IPS-20b (cell line): ENCODE results near the gene SUGCT.

Source experiments
- H3K27ac ChIP-seq: one replicate; pipeline ENCODE4 v1.5.1; 2013; ENCODE audit warnings: low read length
- H3K27me3 ChIP-seq: 2 replicates; pipeline ENCODE4 v1.6.1; 2013; ENCODE audit warnings: mild to moderate bottlenecking, low read length, inconsistent platforms; ENCODE audit not compliant: insufficient read depth
- H3K36me3 ChIP-seq: 2 replicates; pipeline ENCODE4 v1.6.1; 2013; ENCODE audit warnings: low read depth, mild to moderate bottlenecking, inconsistent platforms, low read length, moderate library complexity; ENCODE audit not compliant: insufficient read depth
- H3K4me1 ChIP-seq: 2 replicates; pipeline ENCODE4 v1.6.1; 2013; ENCODE audit warnings: mild to moderate bottlenecking, control low read depth, inconsistent platforms, low read length, moderate library complexity; ENCODE audit not compliant: insufficient read depth
- H3K4me3 ChIP-seq: 2 replicates; pipeline ENCODE4 v1.5.1; 2013; ENCODE audit warnings: mild to moderate bottlenecking, low read length, inconsistent platforms
- H3K9ac ChIP-seq: 2 replicates; pipeline ENCODE4 v1.6.1; 2013; ENCODE audit warnings: low read depth, mild to moderate bottlenecking, inconsistent platforms, low read length, moderate library complexity
- H3K9me3 ChIP-seq: 2 replicates; pipeline ENCODE4 v1.6.1; 2013; ENCODE audit warnings: mild to moderate bottlenecking, low read depth, low read length, inconsistent platforms; ENCODE audit not compliant: insufficient read depth

SUGCT gene

DNA sequence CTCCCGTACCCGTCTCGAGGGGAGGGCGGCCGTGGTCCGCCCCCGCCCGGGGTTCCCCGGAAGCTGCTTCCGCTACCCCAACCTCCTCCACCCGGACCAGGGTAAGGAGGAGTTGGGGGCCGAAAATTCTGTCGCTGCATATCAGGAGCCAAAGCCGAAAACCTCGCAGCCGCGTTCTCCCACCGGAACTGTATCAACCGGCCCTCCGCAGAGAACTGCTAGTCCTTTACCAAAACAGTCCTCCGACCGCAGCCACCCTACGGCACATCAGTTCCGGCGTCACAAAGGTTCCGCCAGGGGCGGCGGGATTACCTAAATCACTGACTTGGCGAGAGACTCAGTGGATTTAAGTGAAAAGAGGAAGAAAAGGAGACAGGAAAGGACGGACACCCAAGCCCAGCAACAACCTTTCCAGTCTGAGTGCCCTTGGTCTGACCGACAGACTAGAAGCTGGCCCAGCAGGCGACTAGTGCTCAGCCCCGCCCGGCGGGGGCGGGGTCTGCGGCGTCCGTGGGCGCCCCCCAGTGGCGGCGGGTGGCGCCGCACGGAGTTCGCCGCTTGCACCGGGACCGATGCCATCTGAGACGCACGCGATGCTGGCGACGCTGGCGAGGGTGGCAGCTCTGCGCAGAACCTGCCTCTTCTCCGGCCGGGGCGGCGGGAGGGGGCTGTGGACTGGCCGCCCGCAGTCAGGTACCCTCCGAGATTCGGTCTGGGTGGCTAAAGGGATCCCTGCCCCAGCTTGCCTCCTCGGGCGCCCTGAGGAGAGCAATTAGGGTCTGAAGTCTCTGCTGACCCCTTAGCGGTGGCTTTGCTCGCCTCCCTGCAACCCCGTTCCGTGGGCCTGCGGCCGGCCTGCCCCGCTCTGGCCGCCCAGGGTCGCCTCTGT, at the start of gene SUGCT, which contains the start of gene MPLKIP:
Gene SUGCT (plus strand): TSS at position 578 of the 889 bp plus-strand sequence.
Gene MPLKIP (minus strand): TSS at position 195 of the 889 bp plus-strand sequence. CDS start 55 bp downstream, at position 140.
- H3K27ac ChIP-seq: peak within 1 kb of the TSS; percentile 59
- H3K36me3 ChIP-seq: peaks cover 10% of the 10 kb centered on the region; the same call in 1 of the 2 replicates
- H3K9ac ChIP-seq: peak within 1 kb of the TSS; percentile 91
- no peaks in the 10 kb centered on the region for H3K9me3 ChIP-seq
- peaks cover 8% of the 10 kb centered on the region; the same call in 1 of the 2 replicates for H3K4me1 ChIP-seq
- peak within 1 kb of the TSS; percentile 99 for H3K4me3 ChIP-seq
- peaks cover 18% of the 10 kb centered on the region for H3K27me3 ChIP-seq

DNA sequence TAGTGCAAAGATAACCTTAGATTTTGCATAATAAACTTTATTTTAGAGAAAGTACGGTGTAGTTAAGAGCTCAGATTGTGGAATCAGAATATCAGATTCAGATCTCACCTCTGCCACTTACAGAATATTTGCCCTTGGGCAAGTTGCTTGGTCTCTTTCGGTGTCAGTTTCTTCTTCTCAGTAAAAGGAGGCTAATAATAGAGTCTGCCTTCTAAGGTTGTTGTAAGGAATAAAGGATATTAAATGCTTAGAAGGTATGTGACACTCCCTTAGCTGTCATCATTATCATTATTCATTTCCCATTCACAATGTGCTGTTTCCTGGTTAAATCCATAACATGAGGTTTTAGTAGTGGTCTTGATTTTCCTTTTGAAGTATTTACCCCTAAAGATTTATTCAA, 42.6 kb upstream of the SUGCT start:
- Histone ChIP-seq H3K4me1 (peaks cover 10% of the 10 kb centered on the region), H3K27me3 (no peaks in the 10 kb centered on the region), H3K27ac (no peak overlapping the region), H3K9me3 (no peaks in the 10 kb centered on the region), H3K9ac (no peak overlapping the region), H3K4me3 (no peak overlapping the region), H3K36me3 (peaks cover 71% of the 10 kb centered on the region)

- no peak overlapping the region for H3K27ac ChIP-seq
- H3K9ac ChIP-seq: no peak overlapping the region
- H3K4me3 ChIP-seq: no peak overlapping the region
- no peaks in the 10 kb centered on the region for H3K9me3 ChIP-seq
- H3K27me3 ChIP-seq: no peaks in the 10 kb centered on the region
- H3K4me1 ChIP-seq: peaks cover 15% of the 10 kb centered on the region
- peaks cover 61% of the 10 kb centered on the region for H3K36me3 ChIP-seq
Measured at GRCh38 chr7:40093631-40094350, 41.0 kb upstream of the SUGCT start.

GRCh38 chr7:40095230-40095629, 39.6 kb upstream of the SUGCT start:
- Histone ChIP-seq H3K9me3 (no peaks in the 10 kb centered on the region), H3K27me3 (no peaks in the 10 kb centered on the region), H3K9ac (no peak overlapping the region), H3K27ac (no peak overlapping the region), H3K4me1 (peaks cover 15% of the 10 kb centered on the region), H3K36me3 (peaks cover 47% of the 10 kb centered on the region), H3K4me3 (no peak overlapping the region)

DNA sequence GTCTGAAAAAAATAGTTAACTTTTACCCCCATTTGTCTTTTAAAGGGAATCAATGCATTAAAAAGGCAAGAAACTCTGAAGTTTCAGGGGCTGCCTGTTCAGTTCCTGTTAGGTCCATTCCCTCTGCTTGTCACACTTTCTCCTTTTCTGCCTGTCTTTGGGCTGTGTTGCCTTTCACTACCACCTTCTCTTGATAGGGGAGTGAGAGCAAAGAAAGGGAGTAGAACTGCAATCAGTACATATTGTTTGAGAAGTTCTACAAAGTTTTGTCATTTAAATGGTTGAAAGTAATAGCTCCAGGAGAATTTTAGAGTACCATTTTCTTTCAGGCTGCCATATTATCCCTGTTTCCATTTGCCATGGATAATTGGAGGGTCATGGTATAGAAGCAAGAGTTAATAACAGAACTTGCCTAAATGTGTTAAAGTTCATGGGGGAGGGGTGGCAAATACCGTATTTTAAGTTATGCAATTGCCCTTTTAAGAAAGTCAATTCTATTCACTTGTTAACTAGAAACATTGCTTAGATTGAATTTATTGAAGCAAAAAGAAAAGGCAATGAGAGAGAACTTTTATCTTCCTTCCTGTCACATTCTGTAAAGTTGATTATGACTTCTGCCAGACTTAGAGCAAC, 39.0 kb upstream of the SUGCT start:
- H3K9ac ChIP-seq: no peak overlapping the region
- H3K9me3 ChIP-seq: no peaks in the 10 kb centered on the region
- peaks cover 47% of the 10 kb centered on the region for H3K36me3 ChIP-seq
- no peak overlapping the region for H3K4me3 ChIP-seq
- no peaks in the 10 kb centered on the region for H3K27me3 ChIP-seq
- H3K4me1 ChIP-seq: peaks cover 15% of the 10 kb centered on the region
- no peak overlapping the region for H3K27ac ChIP-seq

- H3K36me3 ChIP-seq: peaks cover 36% of the 10 kb centered on the region
- no peak overlapping the region for H3K27ac ChIP-seq
- no peak overlapping the region for H3K9ac ChIP-seq
- H3K4me1 ChIP-seq: peaks cover 15% of the 10 kb centered on the region
- no peak overlapping the region for H3K4me3 ChIP-seq
- no peaks in the 10 kb centered on the region for H3K27me3 ChIP-seq
- H3K9me3 ChIP-seq: no peaks in the 10 kb centered on the region
Measured at GRCh38 chr7:40097728-40098127, 37.1 kb upstream of the SUGCT start.

GRCh38 chr7:40098810-40099209, 36.0 kb upstream of the SUGCT start:
- Histone ChIP-seq H3K27ac (no peak overlapping the region), H3K9ac (no peak overlapping the region), H3K27me3 (no peaks in the 10 kb centered on the region), H3K4me3 (no peak overlapping the region), H3K36me3 (peaks cover 26% of the 10 kb centered on the region), H3K9me3 (no peaks in the 10 kb centered on the region), H3K4me1 (peaks cover 15% of the 10 kb centered on the region)

- Histone ChIP-seq H3K9me3 (no peaks in the 10 kb centered on the region), H3K36me3 (peaks cover 16% of the 10 kb centered on the region), H3K4me1 (peaks cover 15% of the 10 kb centered on the region), H3K9ac (no peak overlapping the region), H3K27me3 (no peaks in the 10 kb centered on the region), H3K4me3 (no peak overlapping the region), H3K27ac (no peak overlapping the region)
Measured at GRCh38 chr7:40099837-40100236, 35.0 kb upstream of the SUGCT start.

GRCh38 chr7:40101201-40101600, 33.6 kb upstream of the SUGCT start:
- H3K4me1 ChIP-seq: peaks cover 7% of the 10 kb centered on the region; the same call in 1 of the 2 replicates
- no peak overlapping the region for H3K27ac ChIP-seq
- no peaks in the 10 kb centered on the region for H3K9me3 ChIP-seq
- H3K9ac ChIP-seq: no peak overlapping the region
- H3K27me3 ChIP-seq: no peaks in the 10 kb centered on the region
- peaks cover 3% of the 10 kb centered on the region; the same call in 1 of the 2 replicates for H3K36me3 ChIP-seq
- H3K4me3 ChIP-seq: no peak overlapping the region

DNA sequence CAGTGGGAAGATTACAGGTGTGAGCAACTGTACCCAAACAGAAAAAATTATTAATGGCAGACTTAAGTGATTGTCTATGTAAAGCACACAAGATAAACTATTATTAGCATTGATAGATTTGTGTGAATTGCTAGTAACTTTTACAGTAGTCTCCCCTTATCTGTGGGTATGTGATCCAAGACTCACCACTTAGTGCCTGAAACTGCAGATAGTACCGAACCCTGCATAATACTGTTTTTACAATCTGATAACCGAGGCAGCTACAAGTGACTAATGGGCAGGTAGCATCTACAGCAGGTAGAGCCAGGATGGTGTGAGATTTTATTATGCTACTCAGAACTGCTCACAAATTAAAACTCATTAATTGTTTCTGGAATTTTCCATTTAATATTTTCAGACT, 31.9 kb upstream of the SUGCT start:
- no peaks in the 10 kb centered on the region for H3K9me3 ChIP-seq
- H3K27ac ChIP-seq: no peak overlapping the region
- H3K4me3 ChIP-seq: no peak overlapping the region
- H3K27me3 ChIP-seq: no peaks in the 10 kb centered on the region
- no peak overlapping the region for H3K9ac ChIP-seq
- peaks cover under 1% of the 10 kb centered on the region; the same call in 1 of the 2 replicates for H3K4me1 ChIP-seq
- no peaks in the 10 kb centered on the region for H3K36me3 ChIP-seq

GRCh38 chr7:40105879-40106473, 28.8 kb upstream of the SUGCT start:
- H3K36me3 ChIP-seq: no peaks in the 10 kb centered on the region
- H3K4me1 ChIP-seq: no peaks in the 10 kb centered on the region
- no peak overlapping the region for H3K9ac ChIP-seq
- no peaks in the 10 kb centered on the region for H3K27me3 ChIP-seq
- no peak overlapping the region for H3K4me3 ChIP-seq
- no peak overlapping the region for H3K27ac ChIP-seq
- H3K9me3 ChIP-seq: no peaks in the 10 kb centered on the region
